SK-N-MC (cell line): ENCODE results near the gene SDK1.

Experiments
- EZH2 ChIP-seq: fragments of 200-600 bp; sonication (generic); IDR thresholded peaks from one replicate; pipeline ENCODE4 v1.6.1; 2017; ENCODE audit warnings: antibody characterized with exemption
- POLR2AphosphoS5 ChIP-seq: IDR thresholded peaks from 2 replicates; pipeline ENCODE4 v1.6.1; 2012; ENCODE audit warnings: mild to moderate bottlenecking, low read depth, low read length, borderline replicate concordance

DNA sequence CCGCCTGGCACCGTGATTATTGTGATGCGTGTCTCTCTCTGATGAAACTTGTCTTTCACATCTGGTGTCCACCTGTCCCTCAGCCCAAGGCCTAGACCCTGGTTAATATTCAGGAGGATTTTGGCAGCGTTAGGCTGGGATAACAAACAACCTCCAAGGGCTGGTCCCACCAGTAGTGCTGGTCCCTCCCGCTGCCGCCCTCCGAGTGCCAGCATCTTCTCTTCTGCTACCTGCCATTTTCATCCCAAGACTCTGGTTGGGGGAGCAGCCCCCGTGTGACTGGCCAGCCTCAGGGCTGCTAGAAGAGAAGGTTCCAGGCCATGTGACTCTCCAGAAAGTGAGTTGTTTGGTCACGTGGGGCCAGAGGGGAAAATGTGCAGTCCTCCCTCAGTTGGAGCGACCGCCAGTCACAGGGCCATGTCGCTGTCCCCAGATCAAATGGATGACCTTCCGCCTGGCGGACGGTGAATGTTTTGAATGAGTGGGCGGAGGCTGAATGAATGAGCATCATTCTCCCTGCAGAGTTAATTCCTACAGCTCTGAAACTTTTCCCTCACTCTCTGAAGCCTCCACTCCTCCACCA lies 901.2 kb downstream of the SDK1 start:
- TF ChIP-seq POLR2AphosphoS5 (no peak), EZH2 (no peak)
